IgD-negative memory B cell (primary cell): ENCODE data around the gene OR11G2. TPM values are rescaled to one million over a fixed set of nuclear protein-coding genes. Genes with fewer than 3 reads are reported as not detected.
A peak's percentile ranks its signal among the peaks of the same experiment; 100 is the strongest.
"Not testable (repeated sequence)": the region's sequence is repeated elsewhere in the genome, so short reads cannot be mapped to it uniquely, and the experiment has no call there.

Source experiments
- H3K27ac Mint-ChIP-seq, 3 donors: one replicate each; pipeline ENCODE4 v1.8.0; 2020 to 2022; ENCODE audit warnings: mild to moderate bottlenecking in 3 of 3, mixed read lengths in 3 of 3, moderate library complexity in 1 of 3
- H3K27me3 Mint-ChIP-seq: one replicate; pipeline ENCODE4 v1.8.0; 2021; ENCODE audit warnings: mixed read lengths
- H3K36me3 Mint-ChIP-seq: one replicate; pipeline ENCODE4 v1.8.0; 2020; ENCODE audit warnings: mild to moderate bottlenecking, mixed read lengths
- H3K4me1 Mint-ChIP-seq, 3 donors: one replicate each; pipeline ENCODE4 v1.8.0; 2020 to 2022; ENCODE audit warnings: mixed read lengths in 3 of 3, mild to moderate bottlenecking in 1 of 3
- H3K4me3 Mint-ChIP-seq, 4 donors: one replicate each; pipeline ENCODE4 v1.8.0; 2020 to 2022; ENCODE audit warnings: mild to moderate bottlenecking in 4 of 4, mixed read lengths in 4 of 4, moderate library complexity in 3 of 4
- H3K9me3 Mint-ChIP-seq, 3 donors: one replicate each; pipeline ENCODE4 v1.8.0; 2020 to 2021; ENCODE audit warnings: mixed read lengths in 3 of 3, mild to moderate bottlenecking in 1 of 3
- polyA plus RNA-seq: library from polyadenylated mRNA; unstranded; fragments of 300-500 nt; fragmentation: Illumina TruSeq; gene quantifications from one replicate; pipeline ENCODE4 v1.2.3, GENCODE V29; 2021

OR11G2 gene
- polyA plus RNA-seq, 1 donor from 2014 or later: not detected

DNA sequence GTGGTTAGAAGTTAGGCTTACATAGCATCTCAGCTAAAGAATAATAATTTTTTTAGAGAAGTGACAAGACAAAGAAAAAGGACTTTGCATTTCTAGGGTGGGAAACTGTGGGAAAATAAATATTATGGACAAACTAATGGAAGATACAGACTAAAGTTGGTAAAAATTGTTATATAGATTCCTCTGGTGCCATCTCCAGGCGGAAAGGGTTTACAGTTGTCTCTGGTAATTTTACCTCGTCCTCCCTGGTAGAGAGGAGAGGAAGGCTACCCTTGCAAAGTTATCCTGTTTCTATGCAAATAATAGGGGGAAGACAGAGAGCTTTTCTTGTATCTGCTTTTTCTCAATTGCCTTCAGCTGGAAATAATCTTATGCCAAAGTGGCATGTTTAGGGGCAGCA is 5.2 kb downstream of the OR11G2 start:
- Mint-ChIP-seq H3K27ac (no peak overlapping the region), H3K36me3 (no peaks in the 10 kb centered on the region), H3K9me3 (no peaks in the 10 kb centered on the region), H3K27me3 (no peaks in the 10 kb centered on the region), H3K4me1 (no peaks in the 10 kb centered on the region), H3K4me3 (no peak overlapping the region)

DNA sequence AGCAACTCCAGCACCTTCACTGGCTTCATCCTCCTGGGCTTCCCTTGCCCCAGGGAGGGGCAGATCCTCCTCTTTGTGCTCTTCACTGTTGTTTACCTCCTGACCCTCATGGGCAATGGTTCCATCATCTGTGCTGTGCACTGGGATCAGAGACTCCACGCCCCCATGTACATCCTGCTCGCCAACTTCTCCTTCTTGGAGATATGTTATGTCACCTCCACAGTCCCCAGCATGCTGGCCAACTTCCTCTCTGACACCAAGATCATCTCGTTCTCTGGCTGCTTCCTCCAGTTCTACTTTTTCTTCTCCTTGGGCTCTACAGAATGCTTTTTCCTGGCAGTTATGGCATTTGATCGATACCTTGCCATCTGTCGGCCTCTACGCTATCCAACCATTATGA is 6.8 kb downstream of the OR11G2 start:
- no peaks in the 10 kb centered on the region for H3K9me3 Mint-ChIP-seq
- no peaks in the 10 kb centered on the region for H3K4me1 Mint-ChIP-seq
- H3K36me3 Mint-ChIP-seq: no peaks in the 10 kb centered on the region
- no peaks in the 10 kb centered on the region for H3K27me3 Mint-ChIP-seq
- H3K4me3 Mint-ChIP-seq: no peak overlapping the region
- peak overlapping the region in 1 of 3 donors; percentile 32 for H3K27ac Mint-ChIP-seq

DNA sequence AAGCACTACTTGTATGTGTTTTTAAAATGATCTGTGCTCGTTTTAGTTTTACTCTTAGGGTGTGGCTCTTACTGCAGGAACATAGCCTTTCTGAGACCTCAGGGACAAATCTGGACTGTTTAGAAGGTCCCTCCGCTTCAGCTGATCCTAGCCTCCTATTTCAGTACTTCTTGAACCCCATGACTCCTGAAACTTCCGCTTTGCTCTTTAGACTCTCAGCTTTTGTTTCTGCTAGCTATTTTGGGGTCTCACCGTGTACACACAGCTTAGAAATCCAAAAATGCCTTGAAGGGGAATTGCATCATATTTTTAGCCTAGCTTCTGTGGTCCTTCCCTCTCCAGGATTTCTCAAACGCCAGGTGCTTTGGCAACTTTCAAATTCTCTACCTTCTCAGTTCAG is 8.3 kb downstream of the OR11G2 start:
- Mint-ChIP-seq H3K36me3 (no peaks in the 10 kb centered on the region), H3K4me1 (no peaks in the 10 kb centered on the region), H3K27me3 (no peaks in the 10 kb centered on the region), H3K27ac (no peak overlapping the region), H3K4me3 (no peak overlapping the region), H3K9me3 (no peaks in the 10 kb centered on the region)

DNA sequence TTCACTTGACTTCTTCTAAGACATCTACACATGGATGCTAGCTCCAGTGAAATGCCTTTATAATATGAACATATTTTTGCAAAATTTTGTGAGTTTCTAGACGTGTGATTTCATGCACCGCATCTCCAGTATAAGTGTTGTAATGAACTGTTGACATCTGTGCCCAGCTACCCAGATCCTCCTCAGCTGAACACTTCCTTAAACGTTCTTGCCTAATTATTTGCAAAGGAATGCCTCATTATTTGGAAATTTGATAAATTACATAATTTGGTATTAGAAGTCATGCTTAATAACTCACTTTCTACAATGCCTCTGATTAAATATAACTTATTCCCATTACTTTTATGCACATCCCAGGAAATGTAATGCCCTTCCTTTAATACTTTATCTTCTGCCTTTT is 14.0 kb downstream of the OR11G2 start:
- peaks cover 10% of the 10 kb centered on the region for H3K27me3 Mint-ChIP-seq
- peaks cover 0 to 2% (median 0%) of the 10 kb centered on the region in 3 donors for H3K9me3 Mint-ChIP-seq
- H3K4me3 Mint-ChIP-seq: no peak overlapping the region
- no peak overlapping the region for H3K27ac Mint-ChIP-seq
- H3K36me3 Mint-ChIP-seq: no peaks in the 10 kb centered on the region
- no peaks in the 10 kb centered on the region for H3K4me1 Mint-ChIP-seq

DNA sequence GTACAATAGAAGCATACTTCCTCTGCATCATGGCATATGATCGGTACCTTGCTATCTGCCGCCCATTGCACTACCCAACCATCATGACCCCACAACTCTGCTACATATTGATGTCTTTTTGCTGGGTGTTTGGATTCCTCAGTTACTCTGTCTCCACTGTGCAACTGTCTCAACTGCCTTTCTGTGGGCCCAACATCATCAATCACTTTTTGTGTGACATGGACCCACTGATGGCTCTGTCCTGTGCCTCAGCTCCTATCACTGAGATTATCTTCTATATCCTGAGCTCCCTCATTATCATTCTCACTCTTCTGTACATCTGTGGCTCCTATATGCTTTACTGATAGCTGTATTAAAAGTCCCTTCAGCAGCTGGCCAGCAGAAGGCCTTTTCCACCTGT is 18.9 kb downstream of the OR11G2 start:
- H3K36me3 Mint-ChIP-seq: no peaks in the 10 kb centered on the region
- H3K9me3 Mint-ChIP-seq: peaks cover 0 to 4% (median 3%) of the 10 kb centered on the region in 3 donors
- H3K4me3 Mint-ChIP-seq: no peak overlapping the region
- H3K4me1 Mint-ChIP-seq: no peaks in the 10 kb centered on the region
- no peak overlapping the region for H3K27ac Mint-ChIP-seq
- H3K27me3 Mint-ChIP-seq: peaks cover 12% of the 10 kb centered on the region

DNA sequence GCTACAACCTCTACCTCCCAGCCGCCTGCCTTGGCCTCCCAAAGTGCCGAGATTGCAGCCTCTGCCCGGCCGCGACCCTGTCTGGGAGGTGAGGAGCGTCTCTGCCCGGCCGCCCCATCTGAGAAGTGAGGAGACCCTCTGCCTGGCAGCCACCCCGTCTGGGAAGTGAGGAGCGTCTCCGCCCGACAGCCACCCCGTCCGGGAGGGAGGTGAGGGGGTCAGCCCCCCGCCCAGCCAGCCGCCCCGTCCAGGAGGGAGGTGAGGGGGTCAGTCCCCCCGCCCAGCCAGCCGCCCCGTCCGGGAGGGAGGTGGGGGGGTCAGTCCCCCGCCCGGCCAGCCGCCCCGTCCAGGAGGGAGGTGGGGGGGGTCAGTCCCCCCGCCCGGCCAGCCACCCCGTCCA is 21.7 kb downstream of the OR11G2 start:
- not testable (repeated sequence) for H3K4me1 Mint-ChIP-seq, H3K27ac Mint-ChIP-seq, H3K36me3 Mint-ChIP-seq, H3K4me3 Mint-ChIP-seq, H3K27me3 Mint-ChIP-seq, H3K9me3 Mint-ChIP-seq

DNA sequence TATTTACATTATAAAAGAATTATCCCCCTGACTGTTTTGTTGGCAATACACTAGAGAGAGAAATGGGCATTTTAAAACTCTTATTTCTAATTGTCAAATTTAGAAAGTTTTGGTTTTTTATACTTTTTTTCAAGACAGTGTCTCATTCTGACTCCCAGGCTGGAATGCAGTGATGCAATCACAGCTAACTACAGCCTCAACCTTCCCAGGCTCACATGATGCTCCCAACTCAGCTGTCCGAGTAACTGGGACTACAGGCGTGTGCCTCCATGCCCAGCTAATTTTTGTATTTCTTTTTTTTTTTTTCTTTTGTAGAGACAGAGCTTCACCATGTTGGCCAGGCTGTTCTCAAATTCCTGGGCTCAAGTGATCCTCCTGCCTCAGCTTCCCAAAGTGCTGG is 24.5 kb downstream of the OR11G2 start:
- peaks cover 0 to 3% (median 2%) of the 10 kb centered on the region in 3 donors for H3K9me3 Mint-ChIP-seq
- H3K4me1 Mint-ChIP-seq: no peaks in the 10 kb centered on the region
- no peak overlapping the region for H3K4me3 Mint-ChIP-seq
- no peak overlapping the region for H3K27ac Mint-ChIP-seq
- peaks cover 3% of the 10 kb centered on the region for H3K27me3 Mint-ChIP-seq
- no peaks in the 10 kb centered on the region for H3K36me3 Mint-ChIP-seq

DNA sequence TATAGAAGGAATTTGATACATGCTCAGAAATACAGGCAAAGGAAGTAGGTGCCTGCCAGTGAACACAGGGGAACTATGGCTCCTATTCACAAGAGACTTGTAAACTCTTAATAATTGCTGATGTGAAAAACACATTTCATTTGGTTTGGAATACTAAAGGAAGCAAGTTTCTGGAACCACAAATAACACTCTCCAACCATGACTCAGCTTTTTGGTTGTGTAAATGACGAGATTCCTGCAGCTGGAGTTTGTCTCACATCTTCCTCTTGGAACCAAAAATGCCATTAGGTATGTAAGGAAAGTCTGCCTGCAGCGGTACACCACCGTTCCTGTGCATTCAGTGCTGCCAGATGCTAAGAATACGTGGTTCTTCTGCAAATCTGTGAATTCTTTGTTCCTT is 28.3 kb downstream of the OR11G2 start:
- Mint-ChIP-seq H3K4me3 (no peak overlapping the region), H3K36me3 (no peaks in the 10 kb centered on the region), H3K9me3 (no peaks in the 10 kb centered on the region), H3K4me1 (no peaks in the 10 kb centered on the region), H3K27me3 (peaks cover 4% of the 10 kb centered on the region), H3K27ac (no peak overlapping the region)

DNA sequence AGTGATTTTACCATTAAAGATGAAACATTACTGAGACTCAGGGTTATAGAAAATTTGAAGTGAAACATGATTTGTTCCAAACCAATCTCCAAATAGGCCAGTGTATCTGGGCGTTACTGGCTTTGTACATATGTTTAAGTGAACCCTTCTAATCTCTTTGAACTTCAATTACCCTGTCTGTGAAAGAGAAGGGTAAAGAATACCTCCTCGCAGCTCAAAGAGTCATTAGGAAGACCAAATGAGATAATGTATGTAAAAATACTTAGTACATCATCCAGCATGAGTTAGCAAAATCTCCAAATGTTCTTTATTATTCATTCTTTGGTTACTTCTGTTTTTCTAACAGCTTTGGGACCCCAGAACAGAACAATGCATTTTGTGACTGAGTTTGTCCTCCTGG is 32.7 kb downstream of the OR11G2 start, which contains the start of gene OR11H6:
Gene OR11H6, plus strand, starts transcription at position 301 of the 400 bp plus-strand sequence. Its CDS starts 0 bp downstream, at position 301.
- Mint-ChIP-seq H3K4me1 (no peaks in the 10 kb centered on the region), H3K4me3 (no peak within 1 kb of the TSS), H3K36me3 (no peaks in the 10 kb centered on the region), H3K9me3 (no peaks in the 10 kb centered on the region), H3K27ac (no peak within 1 kb of the TSS), H3K27me3 (peaks cover 8% of the 10 kb centered on the region)

DNA sequence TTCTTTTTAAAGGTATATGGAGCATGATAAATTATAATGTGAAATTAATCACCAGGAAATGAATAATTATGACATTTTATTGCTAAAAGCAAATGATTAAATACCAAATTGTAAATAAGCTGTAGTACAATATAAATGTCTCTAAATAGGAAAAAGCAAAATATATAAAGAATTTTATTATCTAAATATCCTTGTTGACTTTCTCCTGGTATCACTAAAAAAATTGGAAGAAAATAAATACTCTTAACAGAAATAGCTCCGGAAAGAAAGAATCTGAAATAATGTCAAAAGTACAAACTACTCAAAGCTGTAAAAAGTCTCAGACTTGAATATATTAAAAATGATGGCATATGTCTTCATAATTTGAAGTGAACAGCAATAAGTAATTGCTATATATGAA is 38.0 kb downstream of the OR11G2 start, which contains the start of gene OR11H7:
Gene OR11H7, plus strand, starts transcription at position 301 of the 400 bp plus-strand sequence.
- Mint-ChIP-seq H3K9me3 (peaks cover 2 to 7% (median 4%) of the 10 kb centered on the region in 3 donors), H3K4me1 (no peaks in the 10 kb centered on the region), H3K36me3 (no peaks in the 10 kb centered on the region), H3K27me3 (peaks cover 8% of the 10 kb centered on the region), H3K4me3 (no peak within 1 kb of the TSS), H3K27ac (no peak within 1 kb of the TSS)

DNA sequence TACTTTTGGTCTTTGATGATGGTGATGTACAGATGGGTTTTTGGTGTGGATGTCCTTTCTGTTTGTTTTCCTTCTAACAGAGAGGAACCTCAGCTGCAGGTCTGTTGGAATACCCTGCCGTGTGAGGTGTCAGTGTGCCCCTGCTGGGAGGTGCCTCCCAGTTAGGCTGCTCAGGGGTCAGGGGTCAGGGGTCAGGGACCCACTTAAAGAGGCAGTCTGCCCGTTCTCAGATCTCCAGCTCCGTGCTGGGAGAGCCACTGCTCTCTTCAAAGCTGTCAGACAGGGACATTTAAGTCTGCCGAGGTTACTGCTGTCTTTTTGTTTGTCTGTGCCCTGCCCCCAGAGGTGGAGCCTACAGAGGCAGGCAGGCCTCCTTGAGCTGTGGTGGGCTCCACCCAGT is 44.7 kb downstream of the OR11G2 start:
- not testable (repeated sequence) for H3K36me3 Mint-ChIP-seq, H3K9me3 Mint-ChIP-seq, H3K4me3 Mint-ChIP-seq, H3K4me1 Mint-ChIP-seq, H3K27me3 Mint-ChIP-seq, H3K27ac Mint-ChIP-seq

DNA sequence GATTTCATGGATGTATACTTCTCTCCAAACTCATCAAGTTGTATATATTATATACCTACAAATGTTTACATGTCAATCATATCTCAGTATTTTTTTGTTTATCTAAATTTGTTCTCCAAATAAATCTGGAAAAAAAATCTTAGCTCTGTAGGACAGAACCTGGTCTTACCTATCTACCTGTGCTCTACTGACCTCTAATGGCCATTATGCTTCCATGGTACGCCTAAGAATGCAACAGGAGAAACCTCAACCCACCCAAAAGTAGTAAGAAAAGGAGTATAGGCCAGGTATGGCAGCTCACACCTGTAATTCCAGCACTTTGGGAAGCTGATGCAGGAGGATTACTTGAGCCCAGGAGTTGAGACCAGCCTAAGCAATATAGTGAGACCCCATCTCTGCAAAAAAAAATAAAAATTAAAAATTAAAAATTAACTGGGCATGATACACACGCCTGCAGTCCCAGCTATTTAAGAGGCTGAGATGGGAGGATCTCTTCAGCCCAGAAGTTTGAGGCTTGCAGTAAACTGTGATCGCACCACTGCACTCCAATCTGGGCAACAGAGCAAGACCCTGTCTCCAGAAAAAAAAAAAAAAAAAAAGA is 57.0 kb downstream of the OR11G2 start:
- Mint-ChIP-seq H3K36me3 (peaks cover 2% of the 10 kb centered on the region), H3K27me3 (no peaks in the 10 kb centered on the region), H3K27ac (no peak overlapping the region), H3K4me3 (no peak overlapping the region), H3K9me3 (peaks cover 6 to 8% (median 7%) of the 10 kb centered on the region in 3 donors), H3K4me1 (no peaks in the 10 kb centered on the region)

Other genes starting within 250 kb of the OR11G2 start
- gene OR4K15, start 215.3 kb upstream of the OR11G2 start, polyA plus RNA-seq: not detected
- gene OR4Q2, start 188.7 kb upstream of the OR11G2 start, polyA plus RNA-seq: not detected
- not detected for gene OR4K14, start 171.6 kb upstream of the OR11G2 start, polyA plus RNA-seq
- not detected for gene OR4K13, start 154.9 kb upstream of the OR11G2 start, polyA plus RNA-seq
- gene OR4L1, start 130.9 kb upstream of the OR11G2 start, polyA plus RNA-seq: not detected
- not detected for gene OR4K17, start 80.2 kb upstream of the OR11G2 start, polyA plus RNA-seq
- gene OR4N5, start 52.1 kb upstream of the OR11G2 start, polyA plus RNA-seq: not detected
- not detected for gene OR11H6, start 32.8 kb downstream of the OR11G2 start, polyA plus RNA-seq
- gene OR11H7, start 38.1 kb downstream of the OR11G2 start, polyA plus RNA-seq: not detected
- gene OR11H4, start 48.4 kb downstream of the OR11G2 start, polyA plus RNA-seq: not detected
- 24.1 TPM for gene TTC5, start 115.1 kb downstream of the OR11G2 start, polyA plus RNA-seq
- 17.6 TPM for gene CCNB1IP1, start 142.4 kb downstream of the OR11G2 start, polyA plus RNA-seq
- gene PARP2, start 152.7 kb downstream of the OR11G2 start, polyA plus RNA-seq: 10.1 TPM
- gene TEP1, start 222.6 kb downstream of the OR11G2 start, polyA plus RNA-seq: 17.8 TPM
- 0.10 TPM for gene KLHL33, start 245.3 kb downstream of the OR11G2 start, polyA plus RNA-seq